Stimulated activated naive CD4-positive, alpha-beta T cell treated with Interleukin-2 at 50 U/mL for 16 hours (primary cell): ENCODE measurements around the gene VTN.
A peak's percentile ranks its signal among the peaks of the same experiment; 100 is the strongest.
"Not testable (repeated sequence)": the region's sequence is repeated elsewhere in the genome, so short reads cannot be mapped to it uniquely, and the experiment has no call there.

Experiments used
- DNase-seq: peaks from one replicate; lab custom pipeline; 2025; lab: John Stamatoyannopoulos, UW

Gene VTN

DNA sequence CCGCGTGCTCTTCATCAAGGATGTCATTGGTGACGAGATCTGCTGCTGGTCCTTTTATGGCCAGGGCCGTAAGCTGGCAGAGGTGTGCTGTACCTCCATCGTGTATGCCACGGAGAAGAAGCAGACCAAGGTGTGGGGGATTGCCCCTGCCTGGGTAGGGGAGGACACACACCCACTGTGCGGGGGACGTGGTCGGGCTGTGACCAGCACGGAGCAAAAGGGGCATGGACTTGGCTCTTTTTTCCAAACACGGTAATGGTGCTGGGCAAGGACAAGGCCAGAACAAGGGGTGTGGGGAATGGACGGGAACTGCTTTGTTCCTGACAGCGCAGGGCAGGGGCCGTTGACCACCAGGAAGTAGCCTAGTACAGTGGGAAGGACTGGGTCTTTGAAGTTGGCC lies 27.8 kb downstream of the VTN start:
- no peak for DNase-seq

DNA sequence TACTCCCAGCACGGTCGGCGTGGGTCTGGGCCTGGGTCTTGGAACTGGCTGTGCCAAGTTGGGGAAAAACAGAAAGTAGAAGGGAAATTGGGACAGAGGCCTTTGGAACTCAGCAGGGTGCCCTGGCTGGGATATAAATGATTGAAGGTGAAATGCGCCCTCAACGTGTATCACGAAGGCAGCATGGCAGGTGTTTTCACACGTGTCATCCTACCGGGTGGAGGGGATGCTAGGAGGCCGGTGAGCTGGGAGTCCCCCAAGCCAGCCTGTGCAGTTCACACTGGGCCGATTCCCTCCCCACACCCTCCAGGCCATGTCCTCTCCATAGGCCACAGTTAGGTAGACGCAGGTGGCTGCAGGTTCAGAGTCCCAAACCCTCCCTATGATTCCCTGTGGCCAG lies 28.6 kb downstream of the VTN start:
- DNase-seq: no peak

DNA sequence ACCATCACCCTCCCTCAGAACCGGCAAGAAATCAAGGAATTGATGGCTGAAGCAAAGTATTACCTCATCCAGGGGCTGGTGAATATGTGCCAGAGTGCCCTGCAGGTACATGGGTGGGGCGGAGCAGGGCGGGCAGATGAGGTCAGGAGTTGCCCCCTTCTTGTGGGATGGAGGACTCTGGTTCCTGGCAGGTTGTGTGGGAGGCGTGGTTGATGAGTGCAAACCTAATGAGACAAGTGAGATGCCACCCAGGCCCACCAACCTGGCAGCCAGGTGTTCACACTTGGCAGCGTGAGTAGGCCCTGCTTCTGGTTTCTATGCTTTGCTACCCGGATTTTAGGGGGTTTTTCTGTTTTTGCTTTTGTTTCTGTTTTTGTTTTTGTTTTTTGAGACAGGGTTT lies 29.7 kb downstream of the VTN start:
- no peak for DNase-seq

DNA sequence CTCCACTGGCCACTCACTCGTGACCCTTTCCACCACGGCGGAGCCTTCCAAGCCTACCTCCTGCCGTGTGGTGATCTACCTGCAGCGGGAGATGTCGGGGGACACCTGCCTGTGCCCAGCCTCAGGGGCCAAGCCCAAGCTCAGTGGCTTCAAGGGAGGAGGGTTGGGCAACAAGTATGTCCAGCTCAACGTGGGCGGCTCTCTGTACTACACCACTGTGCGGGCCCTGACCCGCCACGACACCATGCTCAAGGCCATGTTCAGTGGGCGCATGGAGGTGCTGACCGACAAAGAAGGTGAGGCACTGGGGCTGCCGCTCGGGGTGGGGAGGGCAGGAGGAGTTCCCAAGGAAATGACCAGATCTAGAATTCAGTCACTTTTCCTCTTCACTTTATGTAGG lies 30.7 kb downstream of the VTN start:
- DNase-seq: no peak

DNA sequence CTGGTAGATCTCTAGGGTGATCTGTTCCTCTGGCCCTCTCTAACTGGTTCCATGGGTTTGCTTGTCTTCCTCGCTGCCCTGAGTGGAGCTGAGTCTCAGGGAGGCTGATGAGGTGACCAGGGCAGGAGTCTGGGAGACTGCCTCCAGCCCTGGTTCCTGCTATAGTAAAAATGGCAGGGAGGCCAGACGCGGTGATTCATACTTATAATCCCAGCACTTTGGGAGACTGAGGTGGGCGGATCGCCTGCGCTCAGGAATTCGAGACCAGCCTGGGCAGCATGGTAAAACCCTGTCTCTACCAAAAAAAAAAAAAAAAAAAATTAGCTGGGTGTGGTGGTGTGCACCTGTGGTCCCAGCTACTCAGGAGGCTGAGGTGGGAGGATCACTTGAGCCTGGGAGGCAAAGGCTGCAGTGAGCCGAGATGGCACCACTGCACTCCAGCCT lies 31.3 kb downstream of the VTN start:
- not testable (repeated sequence) for DNase-seq

DNA sequence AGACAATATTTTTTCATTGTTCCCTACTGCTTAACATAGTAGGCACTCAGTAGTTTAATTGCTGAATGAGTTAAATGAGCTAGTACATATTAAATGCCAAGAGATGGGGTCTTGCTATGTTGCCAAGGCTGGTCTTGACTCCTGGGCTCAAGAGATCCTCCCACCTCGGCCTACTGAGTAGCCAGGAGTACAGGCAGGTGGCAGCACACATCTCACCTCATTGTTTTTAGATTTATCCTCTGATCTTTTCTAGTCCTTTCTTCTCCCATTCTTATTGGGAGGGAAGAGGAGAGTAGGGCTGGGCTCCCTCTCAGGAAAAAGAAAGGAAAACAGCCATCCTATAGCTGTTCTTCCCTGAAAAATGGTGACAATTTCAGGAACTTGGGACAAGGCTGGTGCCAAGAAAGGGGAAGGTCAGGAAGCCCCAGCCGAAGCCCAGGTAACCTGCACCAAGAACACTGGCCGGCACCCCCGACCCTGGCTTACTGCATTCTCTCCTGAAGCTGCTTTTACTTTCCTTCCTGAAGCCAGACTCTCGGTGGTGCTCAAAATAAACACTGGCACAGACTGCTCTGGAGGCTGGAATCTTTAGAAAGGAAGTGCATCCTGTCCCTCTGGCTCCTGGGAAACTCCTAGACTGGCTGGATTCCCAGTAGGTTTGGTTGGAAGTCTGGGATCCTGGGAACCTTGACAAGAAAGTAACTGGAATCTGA lies 31.9 kb downstream of the VTN start:
- no peak for DNase-seq

DNA sequence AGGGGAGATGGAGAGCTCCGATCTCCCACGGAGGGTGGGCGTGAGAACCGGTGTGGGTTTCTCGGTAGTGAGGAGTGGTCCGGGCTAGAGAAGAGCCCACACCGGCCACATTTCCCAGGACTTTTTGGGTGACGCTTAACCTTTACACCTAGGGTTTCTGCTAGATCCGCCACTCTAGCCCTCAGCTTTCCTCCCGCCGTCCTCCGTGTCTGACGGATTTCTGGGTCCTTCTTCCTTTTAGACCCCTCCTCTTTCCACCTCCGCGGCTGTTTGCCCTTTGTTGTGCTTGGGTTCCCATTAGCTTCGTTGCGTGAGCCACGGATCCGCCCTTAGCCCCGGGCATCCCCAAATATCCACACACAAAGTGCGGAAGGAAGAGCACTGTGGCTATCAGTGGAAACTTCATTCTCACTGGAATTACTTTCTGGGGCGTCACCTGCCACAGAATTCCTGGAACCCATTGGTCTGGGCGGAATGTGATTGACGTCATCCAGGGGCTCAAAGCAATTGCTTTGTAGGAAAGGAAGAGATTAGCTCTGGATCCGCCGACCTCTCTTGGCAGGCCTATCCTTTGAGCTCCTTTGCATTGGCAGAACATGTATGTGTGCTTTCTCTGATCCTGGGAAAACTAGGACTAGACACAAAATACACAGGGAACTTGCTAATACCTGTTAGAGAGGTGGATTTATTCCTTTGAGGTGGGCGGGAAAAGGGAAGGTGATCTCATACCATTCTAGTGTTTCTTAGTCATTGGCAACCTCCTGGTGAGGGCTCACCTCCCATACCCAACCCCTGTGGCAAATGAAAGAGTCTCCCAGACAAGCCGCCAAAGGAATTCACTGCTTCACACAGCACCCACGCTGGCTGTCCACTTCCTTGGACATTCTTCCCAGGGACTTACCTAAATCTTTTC lies 33.9 kb downstream of the VTN start:
- peak; percentile 29 for DNase-seq

DNA sequence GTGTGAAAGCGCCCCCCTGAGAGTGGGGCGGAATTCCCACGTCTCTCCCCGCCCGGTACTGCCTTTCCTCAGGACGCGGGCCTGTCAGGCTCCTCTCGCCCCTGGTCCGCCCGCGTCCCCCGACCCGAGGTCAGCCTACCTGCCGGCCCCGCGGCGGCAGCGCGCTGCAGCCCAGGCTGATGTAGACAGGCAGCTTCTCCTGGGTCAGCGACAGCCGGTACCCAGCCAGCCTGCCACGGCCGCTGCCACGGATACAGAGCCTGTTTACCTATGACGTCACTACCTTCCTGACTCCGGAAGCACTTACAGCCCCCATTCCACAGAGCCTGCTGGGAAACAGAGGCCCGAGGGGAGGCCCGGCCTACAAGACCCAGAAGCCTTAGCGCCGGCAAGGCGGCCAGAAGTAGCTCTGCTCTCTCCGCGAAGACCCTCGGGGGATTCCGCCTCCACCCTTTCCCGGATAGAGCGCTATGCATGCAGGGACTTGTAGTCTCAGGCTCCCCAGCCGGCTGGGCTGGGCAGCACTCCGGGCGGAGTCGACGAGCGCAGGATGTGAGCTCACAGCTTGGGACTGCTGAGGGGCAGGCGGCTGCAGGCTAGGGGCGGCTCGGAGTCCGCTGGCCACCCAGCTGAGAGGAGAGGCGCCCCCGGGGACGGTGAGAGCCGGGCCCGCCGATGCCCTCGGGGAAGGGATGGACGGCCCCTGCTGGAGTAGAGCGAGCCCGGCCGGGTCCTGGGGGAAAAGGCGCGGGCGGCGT lies 34.7 kb downstream of the VTN start, which contains the start of the genes IFT20 and TNFAIP1:
IFT20 (minus strand) TSS at position 272 of the 758 bp plus-strand sequence. CDS start 3,487 bp downstream, outside the sequence.
TNFAIP1 (plus strand) TSS at position 561 of the 758 bp plus-strand sequence. CDS start 3,761 bp downstream, outside the sequence.
- DNase-seq: peak; percentile 98

DNA sequence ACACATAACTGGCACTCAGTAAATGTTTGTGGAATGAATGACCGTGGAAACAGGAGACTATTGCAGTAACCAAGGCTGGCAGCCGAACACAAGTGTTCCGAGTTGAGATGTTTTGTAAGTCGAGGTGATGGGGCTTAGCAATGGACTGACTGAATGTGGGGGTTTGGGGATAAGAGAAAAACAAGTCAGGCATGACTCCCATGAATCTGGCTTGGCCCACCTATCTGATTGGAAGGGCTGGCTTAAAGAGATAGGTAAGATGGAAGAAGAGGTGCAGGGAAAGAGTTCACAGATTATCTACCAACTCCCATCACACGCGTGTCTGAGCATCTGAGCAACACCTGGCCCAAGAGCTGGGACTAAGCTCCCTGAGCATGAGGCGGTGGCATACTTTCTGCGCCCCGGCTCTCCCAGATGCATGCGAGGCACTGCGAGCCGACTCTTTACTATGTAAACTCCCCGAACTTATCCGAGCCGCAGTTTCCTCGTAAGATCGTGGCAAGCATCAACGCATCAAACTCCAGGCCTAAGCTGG lies 35.4 kb downstream of the VTN start:
- DNase-seq: no peak

DNA sequence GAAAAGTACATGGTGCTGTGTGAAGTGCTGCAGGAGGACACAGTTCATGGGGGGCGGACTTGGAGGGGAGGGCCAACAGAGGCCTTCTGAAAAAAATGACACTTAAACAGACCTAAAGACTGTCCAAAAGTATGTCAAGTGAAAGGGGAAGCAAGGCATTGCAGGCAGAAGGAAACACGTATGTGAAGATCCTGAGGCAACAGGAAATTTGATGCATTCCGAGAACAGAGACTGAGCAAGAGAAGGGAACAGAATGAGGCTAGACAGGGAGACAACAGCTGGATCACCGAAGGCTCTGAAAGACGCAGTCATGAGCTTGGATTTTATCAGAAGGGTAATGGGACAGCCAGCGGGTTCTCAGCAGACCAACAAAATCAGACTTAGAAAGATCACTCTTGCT lies 35.9 kb downstream of the VTN start:
- DNase-seq: no peak

DNA sequence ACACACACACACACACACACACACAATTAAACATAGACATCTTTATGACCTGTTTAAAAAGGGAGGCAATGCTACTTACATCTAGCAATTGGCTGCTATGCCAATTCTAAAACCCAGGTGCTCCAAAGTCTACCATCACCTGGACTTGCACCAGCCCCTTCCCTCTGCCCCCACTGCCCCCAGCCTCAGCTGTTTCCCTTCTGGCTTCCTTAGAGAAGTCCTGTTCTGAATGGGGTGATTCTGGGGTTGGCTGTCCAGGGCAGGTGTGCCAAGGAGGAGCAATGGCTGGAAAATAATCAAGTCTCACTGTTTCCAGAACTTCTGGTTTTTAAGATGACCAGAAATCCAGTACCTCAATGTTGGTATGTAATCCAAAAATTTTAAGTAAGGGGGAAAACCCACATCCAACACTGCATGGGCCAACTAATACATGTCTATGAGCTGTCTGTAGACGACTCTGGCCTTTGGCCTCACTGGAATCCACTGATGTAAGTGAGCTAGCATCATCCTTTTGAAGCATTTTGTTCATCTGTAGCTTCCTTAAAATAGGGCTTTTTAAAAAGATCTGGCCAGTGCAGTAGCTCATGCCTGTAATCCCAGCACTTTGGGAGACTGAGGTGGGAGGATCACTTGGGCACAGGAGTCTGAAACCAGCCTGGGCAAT lies 36.9 kb downstream of the VTN start:
- DNase-seq: no peak

DNA sequence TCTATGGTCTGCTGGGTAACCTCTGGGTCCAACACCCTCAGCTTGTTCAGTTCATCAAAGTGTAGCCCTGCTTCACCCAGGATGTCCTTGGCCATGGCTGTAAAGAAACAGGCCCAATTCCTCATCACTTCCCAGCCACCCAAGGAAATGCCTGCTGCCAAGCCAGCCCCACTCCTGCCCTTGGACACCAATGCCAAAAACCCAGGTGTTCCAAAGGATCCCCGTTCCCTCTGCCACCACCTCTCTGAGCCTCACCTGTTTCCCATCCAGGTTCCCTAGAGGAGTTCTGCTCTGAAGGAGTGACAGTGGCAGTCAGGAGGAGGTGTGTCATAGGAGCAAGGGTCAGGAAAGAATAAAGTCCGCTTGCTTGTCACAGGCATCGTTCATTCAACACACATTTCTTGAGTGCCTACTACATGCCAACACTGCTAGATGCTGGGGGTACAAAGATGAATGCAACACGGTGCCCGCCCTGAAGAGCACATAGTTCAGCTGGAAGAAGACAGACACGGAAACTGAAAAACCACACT lies 38.2 kb downstream of the VTN start:
- no peak for DNase-seq

DNA sequence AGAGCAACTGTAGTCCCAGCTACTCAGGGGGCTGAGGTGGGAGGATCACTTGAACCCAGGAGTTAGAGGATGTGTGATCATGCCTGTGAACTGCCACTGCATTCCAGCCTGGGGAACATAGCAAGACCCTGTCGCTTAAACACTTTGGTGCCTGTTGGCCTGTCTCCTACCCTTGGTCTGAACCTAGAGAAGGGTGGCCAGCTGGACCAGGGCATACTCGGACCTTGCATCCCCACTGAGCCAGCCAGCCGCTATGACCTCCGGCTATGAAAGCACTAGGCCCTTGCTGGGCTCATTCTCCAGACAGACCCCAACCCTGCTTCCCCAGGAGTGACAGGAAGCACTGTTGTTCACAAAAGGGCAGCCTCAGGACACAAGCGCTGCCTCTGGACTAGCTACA lies 39.4 kb downstream of the VTN start:
- no peak for DNase-seq

DNA sequence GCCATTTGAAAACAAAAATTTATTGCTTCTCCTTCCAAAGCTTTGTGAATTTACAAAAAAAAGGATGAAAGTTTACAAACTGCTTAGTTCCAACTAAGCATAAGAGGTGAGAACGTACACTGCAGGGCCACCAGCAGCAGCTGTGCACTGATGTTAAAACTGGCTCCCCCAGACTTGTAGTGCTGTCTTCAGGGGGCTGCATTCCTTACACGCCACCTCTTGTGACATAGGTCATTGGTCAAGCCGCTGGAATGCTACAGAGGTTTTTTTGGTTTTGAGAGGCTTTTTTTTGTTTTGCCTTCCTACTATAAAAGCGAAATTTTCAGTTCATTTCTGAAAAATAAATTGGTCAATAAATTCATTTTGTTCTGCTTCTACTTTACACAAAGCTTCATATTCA lies 41.8 kb downstream of the VTN start:
- DNase-seq: no peak

DNA sequence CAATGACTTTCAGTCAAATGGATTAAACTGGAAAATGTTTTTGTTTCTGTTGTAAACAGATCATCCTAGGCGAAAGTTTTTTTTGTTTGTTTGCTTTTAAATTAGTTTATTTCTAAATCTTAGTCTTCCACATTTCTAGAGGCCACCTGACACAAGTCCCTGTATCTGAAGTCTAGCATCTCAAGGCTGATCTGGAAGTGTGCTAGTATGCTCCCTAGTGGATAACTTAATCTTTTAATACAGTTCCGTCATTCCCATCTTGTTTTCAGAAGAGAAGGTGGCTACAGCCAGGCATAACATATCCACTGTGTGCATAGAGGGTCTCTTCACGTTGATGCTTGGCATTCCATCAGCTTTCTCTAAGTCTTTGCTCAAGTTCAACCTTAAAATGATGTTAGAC lies 42.4 kb downstream of the VTN start:
- no peak for DNase-seq

DNA sequence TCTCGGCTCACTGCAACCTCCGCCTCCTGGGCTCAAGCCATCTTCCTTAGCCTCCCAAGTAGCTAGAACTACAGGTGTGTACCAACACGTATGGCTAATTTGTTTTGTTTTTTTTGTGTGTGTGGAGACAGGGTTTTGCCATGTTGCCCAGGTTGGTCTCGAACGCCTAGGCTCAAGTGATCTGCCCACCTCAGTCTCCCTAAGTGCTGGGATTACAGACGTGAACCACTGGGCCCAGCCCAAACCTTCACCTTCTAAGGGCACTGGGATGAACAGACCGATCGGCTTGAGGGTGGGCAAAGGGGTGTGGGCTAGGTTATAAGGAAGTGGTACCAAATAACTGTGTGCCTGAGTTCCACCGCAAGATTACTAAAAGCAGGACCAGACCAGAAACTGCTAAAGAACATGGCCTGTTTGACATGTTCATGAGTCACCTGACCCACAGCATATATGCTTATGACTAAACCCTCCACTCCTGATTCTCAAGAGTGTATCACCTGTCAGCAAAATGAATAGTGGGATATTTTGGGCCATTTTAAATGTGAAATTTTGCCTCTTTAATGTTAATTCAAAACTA lies 43.0 kb downstream of the VTN start:
- peak; percentile 3 for DNase-seq

DNA sequence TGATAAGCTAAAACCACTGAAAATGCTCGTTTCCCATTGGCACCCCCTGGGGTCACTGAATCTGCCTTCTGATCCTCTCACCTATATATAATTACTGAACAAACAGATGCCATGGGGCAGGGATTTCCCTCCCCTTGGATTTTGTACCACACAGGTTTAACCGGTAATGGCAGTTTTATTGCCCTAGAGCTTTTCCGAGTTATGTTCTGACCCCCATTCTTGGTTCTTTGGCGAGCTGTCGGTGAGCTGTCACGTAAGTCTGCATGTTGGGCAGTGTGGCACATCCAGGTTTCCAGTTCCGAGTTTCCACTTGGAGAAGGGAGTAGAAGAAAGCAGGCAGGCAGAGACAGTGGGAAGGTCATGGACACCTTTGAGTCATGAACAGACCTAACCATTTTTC lies 44.0 kb downstream of the VTN start:
- no peak for DNase-seq

DNA sequence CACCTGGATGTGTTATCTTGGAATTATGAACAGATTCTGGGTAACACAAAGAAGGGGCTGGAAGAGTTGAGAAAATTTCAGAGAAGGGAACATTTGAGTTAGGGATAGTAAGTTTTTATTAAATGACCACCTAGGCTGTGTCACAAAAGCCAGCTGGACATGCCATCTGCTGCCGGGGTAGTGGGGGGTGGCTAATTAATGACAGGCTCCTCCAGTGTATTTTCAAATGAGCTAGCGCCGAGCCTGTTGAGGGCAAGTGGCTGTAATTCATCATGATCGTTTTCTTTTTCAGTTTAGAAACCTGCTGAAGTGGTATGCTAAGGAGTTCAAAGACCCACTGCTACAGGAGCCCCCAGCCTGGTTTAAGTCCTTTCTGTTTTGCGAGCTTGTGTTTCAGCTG lies 44.9 kb downstream of the VTN start:
- no peak for DNase-seq

DNA sequence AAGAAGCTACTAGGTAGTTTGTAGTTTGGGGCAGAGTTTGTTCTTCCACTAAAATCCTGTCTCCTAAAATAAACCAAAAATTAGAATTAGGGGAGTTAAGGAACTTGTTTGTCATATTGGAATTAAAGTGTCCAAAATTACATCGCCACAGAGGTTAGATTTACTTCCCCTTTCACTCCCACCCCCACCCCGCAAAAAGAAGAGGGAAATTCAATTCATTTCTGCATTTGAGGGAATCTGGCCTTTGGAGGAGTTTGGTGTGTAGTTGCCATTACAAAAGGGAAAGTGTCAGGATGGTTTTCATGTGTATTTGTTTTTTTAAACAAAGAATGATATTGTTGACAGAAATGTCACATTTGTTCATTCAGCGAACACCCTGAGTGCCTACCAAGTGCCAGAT lies 45.3 kb downstream of the VTN start:
- no peak for DNase-seq

DNA sequence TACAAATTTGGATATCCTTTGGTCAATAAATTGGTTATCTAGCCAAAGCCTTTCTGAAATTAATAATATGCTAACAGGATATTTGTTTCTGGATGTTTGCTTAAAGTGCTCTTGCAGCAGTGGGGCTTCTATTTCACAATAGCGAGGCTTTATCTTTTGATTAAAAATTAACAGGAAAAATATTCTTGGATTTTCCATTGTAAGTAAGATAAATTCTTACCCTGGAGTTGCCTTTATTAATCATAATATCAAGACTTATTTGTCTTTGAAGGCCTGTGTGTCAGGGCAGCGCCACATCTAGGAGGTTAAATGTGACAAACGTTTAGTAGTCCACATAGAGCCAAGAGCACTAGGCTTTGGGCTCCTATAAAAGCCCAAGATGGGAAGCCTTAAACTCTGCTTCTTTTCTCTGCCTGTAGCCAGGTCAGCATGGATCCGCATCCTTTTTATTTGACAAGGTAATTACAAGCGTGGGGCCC lies 45.8 kb downstream of the VTN start:
- no peak for DNase-seq
